Neural cell (in vitro differentiated cells): ENCODE data around the gene ANAPC5. TPM values are rescaled to one million over a fixed set of nuclear protein-coding genes. Genes with fewer than 3 reads are reported as not detected.

Source experiments
- H2AFZ ChIP-seq: fragments of 200-600, 300-800 bp; sonication (generic), shearing (Covaris generic); 2 replicates; pipeline ENCODE4 v1.6.0; 2014; ENCODE audit warnings: low read depth, mild to moderate bottlenecking, antibody characterized with exemption, low read length, moderate library complexity
- H3F3A ChIP-seq: fragments of 200-600 bp; shearing (Covaris generic); 2 replicates; pipeline ENCODE4 v1.6.1; 2016; ENCODE audit warnings: mild to moderate bottlenecking, moderate library complexity, mixed read lengths, antibody characterized with exemption, low read length; ENCODE audit not compliant: insufficient read depth, poor library complexity, severe bottlenecking
- H3K27ac ChIP-seq: fragments of 200-600, 300-800 bp; sonication (generic), shearing (Covaris generic); 2 replicates; pipeline ENCODE4 v1.5.1; 2014; ENCODE audit warnings: mild to moderate bottlenecking, low read length, moderate library complexity
- H3K27me3 ChIP-seq: fragments of 300-800, 200-600 bp; sonication (generic), shearing (Covaris generic); 2 replicates; pipeline ENCODE4 v1.6.0; 2014; ENCODE audit warnings: mild to moderate bottlenecking, low read depth, low read length, moderate library complexity; ENCODE audit not compliant: insufficient read depth
- H3K36me3 ChIP-seq: fragments of 300-800, 200-600 bp; sonication (generic), shearing (Covaris generic); 2 replicates; pipeline ENCODE4 v1.5.1; 2014; ENCODE audit warnings: mild to moderate bottlenecking, antibody characterized with exemption, low read length, moderate library complexity; ENCODE audit not compliant: insufficient read depth
- H3K4me2 ChIP-seq: fragments of 300-800, 200-600 bp; sonication (generic), shearing (Covaris generic); 2 replicates; pipeline ENCODE4 v1.6.0; 2014; ENCODE audit warnings: mild to moderate bottlenecking, low read length
- H3K4me3 ChIP-seq: fragments of 300-800, 200-600 bp; sonication (generic), shearing (Covaris generic); 2 replicates; pipeline ENCODE4 v1.5.1; 2014; ENCODE audit warnings: mild to moderate bottlenecking, low read length, moderate library complexity
- H3K79me2 ChIP-seq: fragments of 200-600 bp; shearing (Covaris generic); replicated peaks from 2 replicates; pipeline ENCODE4 v1.6.0; 2014; ENCODE audit warnings: mild to moderate bottlenecking, low read length, moderate library complexity; ENCODE audit not compliant: insufficient read depth
- H3K9ac ChIP-seq: fragments of 300-800, 200-600 bp; sonication (generic), shearing (Covaris generic); 2 replicates; pipeline ENCODE4 v1.6.1; 2016; ENCODE audit warnings: mild to moderate bottlenecking, low read length, mixed read lengths
- H3K9me2 ChIP-seq: fragments of 200-600 bp; shearing (Covaris generic); 2 replicates; pipeline ENCODE4 v1.6.1; 2016; ENCODE audit warnings: mild to moderate bottlenecking, low read length, mixed read lengths; ENCODE audit not compliant: insufficient read depth
- H3K9me3 ChIP-seq: fragments of 200-600, 300-800 bp; sonication (generic), shearing (Covaris generic); 2 replicates; pipeline ENCODE4 v1.6.1; 2016; ENCODE audit warnings: mild to moderate bottlenecking, mixed run types, low read length, moderate library complexity, mixed read lengths
- H4K20me1 ChIP-seq: fragments of 200-600 bp; shearing (Covaris generic); 2 replicates; pipeline ENCODE4 v1.6.1; 2016; ENCODE audit warnings: mild to moderate bottlenecking, mixed run types; ENCODE audit not compliant: insufficient read depth
- EP300 ChIP-seq: fragments of 450-650 bp; conservative IDR thresholded peaks from 2 replicates; pipeline ENCODE4 v1.6.1; 2014; ENCODE audit warnings: antibody characterized with exemption, mild to moderate bottlenecking, moderate library complexity; ENCODE audit not compliant: poor library complexity, severe bottlenecking
- EZH2 ChIP-seq: fragments of 200-600, 300-800 bp; shearing (Covaris generic), sonication (generic); IDR thresholded peaks from 2 replicates; pipeline ENCODE4 v1.6.1; 2014; ENCODE audit warnings: antibody characterized with exemption, low read length, borderline replicate concordance, mild to moderate bottlenecking; ENCODE audit not compliant: insufficient read depth, poor library complexity, severe bottlenecking
- MXI1 ChIP-seq: fragments of 450-650 bp; conservative IDR thresholded peaks from 2 replicates; pipeline ENCODE4 v1.6.1; 2014; ENCODE audit warnings: antibody characterized with exemption, mild to moderate bottlenecking; ENCODE audit not compliant: poor library complexity, severe bottlenecking
- POLR2AphosphoS5 ChIP-seq: IDR thresholded peaks from 2 replicates; pipeline ENCODE4 v1.6.1; 2012
- RAD21 ChIP-seq: fragments of 450-650 bp; conservative IDR thresholded peaks from 2 replicates; pipeline ENCODE4 v1.6.1; 2014; ENCODE audit warnings: antibody characterized with exemption, mild to moderate bottlenecking, moderate library complexity
- REST ChIP-seq: IDR thresholded peaks from 2 replicates; pipeline ENCODE4 v1.6.1; 2012; ENCODE audit warnings: borderline replicate concordance
- SMC3 ChIP-seq: fragments of 450-650 bp; conservative IDR thresholded peaks from 2 replicates; pipeline ENCODE4 v1.6.1; 2014; ENCODE audit warnings: antibody characterized with exemption, mild to moderate bottlenecking, moderate library complexity; ENCODE audit not compliant: poor library complexity
- TAF1 ChIP-seq: IDR thresholded peaks from 2 replicates; pipeline ENCODE4 v1.6.1; 2012; ENCODE audit warnings: low read depth
- polyA plus RNA-seq: library from polyadenylated mRNA; depleted of rRNA; stranded (reverse); fragments of >200 nt; gene quantifications from 2 replicates; pipeline ENCODE4 v1.2.3, GENCODE V29; 2014
- TF ChIP-seq, protein P1 (sequence below): fragments of 450-650 bp; IDR thresholded peaks from 2 replicates; pipeline ENCODE4 v1.5.1; 2014; ENCODE audit warnings: antibody characterized with exemption, mild to moderate bottlenecking, moderate library complexity; ENCODE audit not compliant: poor library complexity, severe bottlenecking

Gene ANAPC5
- polyA plus RNA-seq, 1 donor from 2014 or later = 272 TPM

DNA sequence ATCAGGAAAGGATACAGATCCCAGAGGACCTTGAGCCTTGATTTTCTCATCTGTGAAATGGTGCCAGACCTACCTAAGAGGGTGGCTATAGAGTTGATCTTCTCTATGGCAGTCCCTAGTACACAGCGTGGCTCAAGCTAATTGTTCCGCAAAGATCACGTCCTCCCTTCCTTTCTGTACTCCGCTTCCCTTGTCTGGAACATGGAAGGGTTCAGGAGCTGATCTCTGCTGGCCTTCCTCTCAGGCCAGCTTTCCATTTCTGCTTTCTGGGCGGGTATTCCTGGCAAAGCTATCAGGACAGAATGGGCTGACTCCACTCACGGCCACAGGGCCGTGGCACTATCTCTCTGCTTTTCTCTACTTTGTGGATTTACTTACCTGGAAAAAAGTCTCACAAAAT lies 62.2 kb downstream of the ANAPC5 start:
- Histone ChIP-seq H3K9ac (no peak overlapping the region), H2AFZ (no peak overlapping the region), H3K27ac (no peak overlapping the region), H3K9me2 (no peaks in the 10 kb centered on the region), H3K9me3 (no peaks in the 10 kb centered on the region), H4K20me1 (no peaks in the 10 kb centered on the region), H3K4me3 (no peak overlapping the region), H3K79me2 (no peaks in the 10 kb centered on the region), H3K27me3 (no peaks in the 10 kb centered on the region), H3F3A (no peaks in the 10 kb centered on the region), H3K36me3 (no peaks in the 10 kb centered on the region), H3K4me2 (no peak overlapping the region)
- TF ChIP-seq MXI1 (no peak), TAF1 (no peak), POLR2AphosphoS5 (no peak), EP300 (no peak), EZH2 (no peak), REST (no peak), SMC3 (no peak), RAD21 (no peak)
- TF ChIP-seq, protein P1, sequence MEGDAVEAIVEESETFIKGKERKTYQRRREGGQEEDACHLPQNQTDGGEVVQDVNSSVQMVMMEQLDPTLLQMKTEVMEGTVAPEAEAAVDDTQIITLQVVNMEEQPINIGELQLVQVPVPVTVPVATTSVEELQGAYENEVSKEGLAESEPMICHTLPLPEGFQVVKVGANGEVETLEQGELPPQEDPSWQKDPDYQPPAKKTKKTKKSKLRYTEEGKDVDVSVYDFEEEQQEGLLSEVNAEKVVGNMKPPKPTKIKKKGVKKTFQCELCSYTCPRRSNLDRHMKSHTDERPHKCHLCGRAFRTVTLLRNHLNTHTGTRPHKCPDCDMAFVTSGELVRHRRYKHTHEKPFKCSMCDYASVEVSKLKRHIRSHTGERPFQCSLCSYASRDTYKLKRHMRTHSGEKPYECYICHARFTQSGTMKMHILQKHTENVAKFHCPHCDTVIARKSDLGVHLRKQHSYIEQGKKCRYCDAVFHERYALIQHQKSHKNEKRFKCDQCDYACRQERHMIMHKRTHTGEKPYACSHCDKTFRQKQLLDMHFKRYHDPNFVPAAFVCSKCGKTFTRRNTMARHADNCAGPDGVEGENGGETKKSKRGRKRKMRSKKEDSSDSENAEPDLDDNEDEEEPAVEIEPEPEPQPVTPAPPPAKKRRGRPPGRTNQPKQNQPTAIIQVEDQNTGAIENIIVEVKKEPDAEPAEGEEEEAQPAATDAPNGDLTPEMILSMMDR = no peak

- no peak overlapping the region for H3K4me2 ChIP-seq
- no peak for TF ChIP-seq TAF1
- no peaks in the 10 kb centered on the region for H3K36me3 ChIP-seq
- no peaks in the 10 kb centered on the region for H3K9me3 ChIP-seq
- H3K79me2 ChIP-seq = no peaks in the 10 kb centered on the region
- no peaks in the 10 kb centered on the region for H4K20me1 ChIP-seq
- no peak overlapping the region for H3K4me3 ChIP-seq
- no peak overlapping the region for H2AFZ ChIP-seq
- H3K27ac ChIP-seq = no peak overlapping the region
- H3K9me2 ChIP-seq = no peaks in the 10 kb centered on the region
- H3F3A ChIP-seq = no peaks in the 10 kb centered on the region
- no peak overlapping the region for H3K9ac ChIP-seq
- H3K27me3 ChIP-seq = no peaks in the 10 kb centered on the region
These were observed 63.2 kb downstream of the ANAPC5 start for GRCh38 chr12:121288986-121289385.
